Upper lobe of left lung (tissue), 4 donors: ENCODE measurements around the gene OAS3.

Source experiments
- CTCF ChIP-seq, 6 experiments: fragments of 450-650 bp in 4 of 6; fragments of 200-600 bp in 2 of 6; sonication (generic) in 2 of 6; IDR thresholded peaks; one replicate each; pipeline ENCODE4 v1.5.1; 2016 to 2019; ENCODE audit warnings: antibody characterized with exemption in 6 of 6
- EP300 ChIP-seq, 4 donors: sonication (generic); formaldehyde crosslinking; IDR thresholded peaks; one replicate each; pipeline ENCODE4 v1.5.1; 2017; ENCODE audit warnings: antibody characterized with exemption in 4 of 4, control low read depth in 2 of 4

- TF ChIP-seq CTCF (IDR thresholded peaks at IDR 0.05) (no peak), EP300 (IDR thresholded peaks at IDR 0.05) (no peak)
Measured at GRCh38 chr12:112989806-112990205, 51.5 kb downstream of the OAS3 start.
